AG20443 (cell line): ENCODE data around the gene CAMK2N2.

ENCODE experiments used
- DNase-seq: peaks from one replicate; pipeline ENCODE4 v3.0.0; 2012; ENCODE audit warnings: low spot score, mixed read lengths

The CAMK2N2 gene

GRCh38 chr3:184239708-184240107 lies 21.6 kb downstream of the CAMK2N2 start:
- no peak for DNase-seq

DNA sequence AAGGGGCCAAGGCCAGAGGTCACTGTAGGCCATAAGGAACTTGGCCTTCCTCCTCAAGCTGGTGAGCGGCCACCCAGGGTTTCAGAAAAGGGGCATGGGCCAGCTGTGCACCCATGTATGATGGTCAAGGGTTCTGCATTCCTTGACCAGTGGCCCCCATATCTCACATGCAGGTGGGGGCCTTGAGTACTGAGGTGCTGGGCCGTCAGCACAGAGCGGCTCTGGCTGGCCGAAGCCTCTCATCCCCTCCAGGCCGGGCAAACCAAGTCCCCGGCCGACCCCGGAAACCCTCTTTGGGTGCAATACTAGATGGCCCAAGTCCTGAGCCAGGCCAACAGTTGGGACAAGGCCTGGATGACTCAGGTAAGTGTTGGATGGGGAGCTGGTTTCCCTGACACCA lies 22.1 kb downstream of the CAMK2N2 start:
- no peak for DNase-seq

GRCh38 chr3:184238246-184238818 lies 23.0 kb downstream of the CAMK2N2 start:
- no peak for DNase-seq

DNA sequence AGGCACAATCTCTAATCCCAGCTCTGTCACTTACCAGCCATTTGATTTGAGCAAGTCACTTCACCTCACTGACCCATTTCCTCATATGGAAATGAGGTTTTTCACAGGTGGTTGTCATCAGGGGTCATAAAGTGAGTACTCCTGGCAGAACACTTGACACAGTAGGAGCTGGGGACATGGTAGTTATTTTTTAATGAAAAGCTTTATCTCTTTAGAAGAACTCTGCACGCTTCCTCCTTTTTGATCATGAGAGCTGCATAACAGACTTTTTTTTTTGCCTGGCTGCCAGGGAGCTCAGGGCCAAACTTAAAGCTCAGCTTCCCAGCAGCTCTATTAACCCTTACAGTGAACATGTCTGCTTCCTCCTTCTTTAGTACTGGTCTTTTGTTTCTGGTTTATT lies 23.5 kb downstream of the CAMK2N2 start:
- no peak for DNase-seq

- DNase-seq: no peak
These were observed 24.1 kb downstream of the CAMK2N2 start for GRCh38 chr3:184237211-184237610.

- DNase-seq: no peak
These were observed 24.7 kb downstream of the CAMK2N2 start for GRCh38 chr3:184236636-184237035.

- DNase-seq: no peak
These were observed 25.3 kb downstream of the CAMK2N2 start for GRCh38 chr3:184236033-184236410.

DNA sequence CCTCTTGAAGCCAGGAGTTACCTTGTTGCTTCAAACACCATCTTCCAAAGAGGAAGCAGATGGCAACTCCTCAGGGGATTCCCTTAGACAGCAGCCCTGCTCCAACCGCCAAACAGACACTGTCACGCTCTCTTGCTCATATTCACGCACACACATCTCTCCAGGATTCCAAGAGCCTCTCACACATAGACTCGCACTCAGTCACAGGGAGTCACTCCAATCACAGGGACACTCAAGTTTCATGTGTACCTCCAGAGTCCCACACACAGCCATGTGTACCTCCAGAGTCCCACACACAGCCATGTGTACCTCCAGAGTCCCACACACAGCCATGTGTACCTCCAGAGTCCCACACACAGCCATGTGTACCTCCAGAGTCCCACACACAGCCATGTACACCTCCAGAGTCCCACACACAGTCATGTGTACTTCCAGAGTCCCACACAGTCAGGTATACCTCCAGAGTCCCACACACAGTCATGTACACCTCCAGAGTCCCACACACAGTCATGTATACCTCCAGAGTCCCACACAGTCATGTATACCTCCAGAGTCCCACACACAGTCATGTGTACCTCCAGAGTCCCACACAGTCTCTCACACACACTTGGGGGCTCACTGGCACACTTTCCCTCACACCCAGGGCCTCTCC lies 25.8 kb downstream of the CAMK2N2 start:
- DNase-seq: no peak

GRCh38 chr3:184234671-184235380 lies 26.5 kb downstream of the CAMK2N2 start:
- DNase-seq: no peak

GRCh38 chr3:184234224-184234623 lies 27.1 kb downstream of the CAMK2N2 start:
- peak; percentile 82 for DNase-seq

DNA sequence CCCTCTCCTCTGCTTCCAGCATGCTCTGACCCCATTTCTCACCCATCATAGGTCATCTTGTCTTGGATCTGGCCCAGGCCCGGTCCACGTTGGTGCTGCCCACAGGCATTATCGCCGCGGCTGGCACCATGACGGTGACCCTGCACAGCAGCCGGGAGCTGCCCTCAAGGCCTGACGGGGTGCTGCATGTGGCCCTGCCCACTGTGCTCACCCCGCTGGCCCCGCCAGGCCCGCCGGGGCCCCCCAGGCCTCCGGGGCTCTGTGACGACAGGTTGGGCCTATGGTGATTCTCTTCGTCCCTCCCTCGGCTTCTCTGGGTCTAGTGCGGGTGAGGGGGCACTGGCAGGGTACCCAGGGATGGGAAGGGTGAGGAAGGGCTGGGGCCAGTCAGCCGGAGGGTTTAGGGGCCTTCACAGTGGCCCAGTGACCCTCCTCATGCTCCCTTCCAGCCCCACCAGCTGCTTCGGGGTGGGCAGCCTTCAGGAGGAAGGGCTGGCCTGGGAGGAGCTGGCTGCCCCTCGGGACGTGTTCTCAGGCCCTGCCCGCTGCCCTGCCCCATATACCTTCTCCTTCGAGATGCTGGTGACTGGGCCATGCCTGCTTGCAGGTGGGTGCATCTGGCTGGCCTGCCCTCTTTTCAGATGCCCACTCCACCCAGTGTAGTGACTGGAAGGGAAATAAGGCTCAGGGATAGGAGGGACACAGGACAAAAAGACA lies 28.1 kb downstream of the CAMK2N2 start:
- DNase-seq: no peak

- no peak for DNase-seq
These were observed 29.7 kb downstream of the CAMK2N2 start for GRCh38 chr3:184231671-184232070.

DNA sequence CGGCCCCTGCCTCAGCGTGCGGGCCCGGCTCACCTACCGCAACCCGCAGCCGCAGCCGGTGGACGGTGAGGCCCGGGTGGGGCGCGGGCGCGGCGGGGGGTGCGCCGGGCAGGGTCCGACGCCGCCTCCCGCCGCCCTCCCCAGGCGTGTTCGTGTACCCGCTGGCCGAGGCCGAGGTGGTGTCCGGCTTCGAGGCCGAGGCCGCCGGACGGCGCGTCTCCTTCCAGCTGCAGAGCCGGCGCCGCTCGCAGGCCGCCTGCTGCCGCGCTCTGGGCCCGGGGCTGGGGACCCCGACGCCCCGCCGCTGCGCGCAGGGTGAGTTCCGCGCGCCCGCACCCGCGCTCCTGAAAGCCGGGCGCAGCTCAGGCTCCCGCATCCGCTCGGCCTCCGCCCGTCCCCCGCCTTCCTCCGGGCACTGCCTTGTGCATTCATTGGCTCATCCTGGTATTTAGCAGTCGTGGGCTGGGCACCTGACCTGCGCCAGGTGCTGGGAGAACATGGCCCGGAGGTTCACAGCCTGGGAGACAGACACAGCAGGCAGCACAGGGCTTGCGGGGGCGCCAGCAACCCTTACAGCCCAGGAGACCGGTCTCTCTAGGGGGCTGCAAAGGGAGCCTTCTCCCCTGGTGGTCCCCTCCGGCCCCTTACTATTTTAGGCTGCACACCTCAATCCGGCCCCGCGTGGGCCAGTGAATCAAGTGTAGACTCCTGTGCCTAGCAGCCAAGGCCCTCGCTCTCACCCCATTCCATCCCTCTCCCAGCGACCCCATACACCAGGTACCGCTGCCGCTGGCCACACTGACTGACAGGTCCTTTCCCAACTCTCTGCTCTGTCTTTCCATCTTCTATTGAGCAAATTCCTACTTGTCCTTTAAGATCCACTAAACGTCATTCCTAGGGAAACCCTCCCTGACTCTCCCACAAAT lies 30.5 kb downstream of the CAMK2N2 start:
- no peak for DNase-seq

- DNase-seq: no peak
These were observed 31.2 kb downstream of the CAMK2N2 start for GRCh38 chr3:184230081-184230602.

DNA sequence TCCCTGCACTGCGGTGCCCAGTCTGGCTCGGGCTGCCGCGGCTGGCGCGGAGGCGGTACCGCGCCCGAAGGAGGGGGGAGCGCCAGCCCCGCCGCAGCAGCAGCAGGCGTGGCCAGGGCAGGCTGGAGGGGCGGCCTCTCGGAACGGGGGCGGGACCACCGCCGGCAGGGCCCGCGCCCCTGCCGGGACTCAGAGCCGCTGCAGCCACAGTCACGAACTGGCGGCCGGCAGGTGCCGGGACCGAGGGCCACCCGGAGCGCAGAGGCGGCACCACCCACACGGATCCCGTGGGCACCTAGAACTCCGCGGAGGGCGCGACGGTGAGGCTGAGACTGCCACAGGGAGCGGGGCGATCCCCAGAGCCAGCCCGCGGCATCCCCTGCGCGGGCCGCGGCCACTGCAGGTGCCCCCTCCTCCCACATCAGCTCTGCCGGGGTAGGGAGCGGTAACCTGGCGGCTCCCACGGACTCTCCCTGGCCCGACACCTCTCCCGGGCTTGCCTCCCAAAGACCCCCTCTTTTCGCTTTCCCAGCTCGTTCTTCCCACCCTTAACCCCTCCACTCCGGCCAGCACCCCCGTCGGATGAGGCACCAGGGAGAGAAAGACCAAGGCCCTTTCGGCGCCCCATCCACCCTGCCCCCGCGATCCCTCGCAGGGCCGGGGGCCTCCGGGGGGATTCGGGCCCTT lies 31.8 kb downstream of the CAMK2N2 start, which contains the start of gene VWA5B2:
Gene VWA5B2 (plus strand): TSS at position 192 of the 687 bp plus-strand sequence. CDS start 944 bp downstream, outside the sequence.
- DNase-seq: peak; percentile 89

- no peak for DNase-seq
These were observed 32.8 kb downstream of the CAMK2N2 start for GRCh38 chr3:184228376-184229137.

- DNase-seq: peak; percentile 77
These were observed 33.8 kb downstream of the CAMK2N2 start for GRCh38 chr3:184227481-184227935.

DNA sequence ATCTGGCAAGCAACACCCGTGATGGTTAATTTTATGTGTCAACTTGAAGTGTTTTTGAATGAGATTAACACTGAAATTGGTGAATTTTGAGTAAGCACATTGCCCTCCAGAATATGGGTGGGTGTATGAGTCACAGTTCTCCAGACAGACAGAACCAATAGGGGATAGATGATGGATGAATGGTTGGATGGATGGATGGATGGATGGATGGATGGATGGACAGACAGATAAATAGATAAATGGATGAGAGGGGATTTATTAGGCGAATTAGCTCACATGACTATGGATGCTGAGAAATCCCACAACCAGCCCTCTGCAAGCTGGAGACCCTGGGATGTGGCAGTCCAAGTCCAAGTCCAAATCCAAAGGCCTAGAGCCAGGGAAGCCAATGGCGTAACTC lies 37.4 kb downstream of the CAMK2N2 start:
- no peak for DNase-seq

- DNase-seq: no peak
These were observed 38.8 kb downstream of the CAMK2N2 start for GRCh38 chr3:184222521-184222920.

GRCh38 chr3:184218814-184219213 lies 42.5 kb downstream of the CAMK2N2 start:
- DNase-seq: no peak
